Loucy (cell line): ENCODE results near the gene RBM17.

Experiments used
- H2AFZ ChIP-seq: fragments of 200-600 bp; sonication (generic); 2 replicates; pipeline ENCODE4 v1.6.0; 2016; ENCODE audit warnings: antibody characterized with exemption, mild to moderate bottlenecking, low read length, moderate library complexity
- H3F3A ChIP-seq: fragments of 200-600 bp; 2 replicates; pipeline ENCODE4 v1.6.0; 2016; ENCODE audit warnings: antibody characterized with exemption, low read depth, mild to moderate bottlenecking
- H3K27me3 ChIP-seq: fragments of 200-600 bp; sonication (generic); 2 replicates; pipeline ENCODE4 v1.6.1; 2014; ENCODE audit warnings: low read length, mild to moderate bottlenecking; ENCODE audit not compliant: insufficient read depth, poor library complexity, severe bottlenecking
- H3K36me3 ChIP-seq: fragments of 200-600 bp; sonication (generic); 2 replicates; pipeline ENCODE4 v1.6.1; 2016; ENCODE audit warnings: low read length; ENCODE audit not compliant: insufficient read depth
- H3K4me1 ChIP-seq: fragments of 200-600 bp; sonication (generic); 2 replicates; pipeline ENCODE4 v1.5.1; 2014; ENCODE audit warnings: low read length, mild to moderate bottlenecking; ENCODE audit not compliant: insufficient read depth, poor library complexity, severe bottlenecking
- H3K4me2 ChIP-seq: fragments of 200-600 bp; sonication (generic); 2 replicates; pipeline ENCODE4 v1.6.0; 2014; ENCODE audit warnings: antibody characterized with exemption, low read length, low read depth, mild to moderate bottlenecking; ENCODE audit not compliant: poor library complexity, severe bottlenecking
- H3K4me3 ChIP-seq: fragments of 200-600 bp; sonication (generic); 2 replicates; pipeline ENCODE4 v1.5.1; 2014; ENCODE audit warnings: low read length, mild to moderate bottlenecking, mixed read lengths; ENCODE audit not compliant: poor library complexity, severe bottlenecking
- H3K79me2 ChIP-seq: fragments of 200-600 bp; sonication (generic); 2 replicates; pipeline ENCODE4 v1.6.1; 2014; ENCODE audit warnings: low read length; ENCODE audit not compliant: insufficient read depth
- H3K9ac ChIP-seq: fragments of 200-600 bp; sonication (generic); 2 replicates; pipeline ENCODE4 v1.6.0; 2014; ENCODE audit warnings: mild to moderate bottlenecking, low read depth, low read length, moderate library complexity; ENCODE audit not compliant: poor library complexity, severe bottlenecking
- H3K9me2 ChIP-seq: fragments of 200-600 bp; sonication (generic); replicated peaks from 2 replicates; pipeline ENCODE4 v1.6.1; 2016; ENCODE audit warnings: low read depth, low read length, mixed read lengths
- H3K9me3 ChIP-seq: fragments of 200-600 bp; sonication (generic); 2 replicates; pipeline ENCODE4 v1.6.1; 2014; ENCODE audit warnings: mild to moderate bottlenecking, antibody characterized with exemption, low read length, low read depth; ENCODE audit not compliant: insufficient read depth
- H4K20me1 ChIP-seq: fragments of 200-600 bp; sonication (generic); 2 replicates; pipeline ENCODE4 v1.6.0; 2014; ENCODE audit warnings: antibody characterized with exemption, low read length, mild to moderate bottlenecking; ENCODE audit not compliant: insufficient read depth, poor library complexity, severe bottlenecking
- EZH2phosphoT487 ChIP-seq: fragments of 200-600 bp; IDR thresholded peaks from 2 replicates; pipeline ENCODE4 v1.6.1; 2018; ENCODE audit warnings: antibody characterized with exemption, mild to moderate bottlenecking, moderate library complexity, borderline replicate concordance
- TF ChIP-seq, protein P1 (sequence below): fragments of 200-600 bp; sonication (generic); conservative IDR thresholded peaks from 2 replicates; pipeline ENCODE4 v1.5.1; 2014; ENCODE audit warnings: mild to moderate bottlenecking, antibody characterized with exemption, low read length

RBM17 gene

DNA sequence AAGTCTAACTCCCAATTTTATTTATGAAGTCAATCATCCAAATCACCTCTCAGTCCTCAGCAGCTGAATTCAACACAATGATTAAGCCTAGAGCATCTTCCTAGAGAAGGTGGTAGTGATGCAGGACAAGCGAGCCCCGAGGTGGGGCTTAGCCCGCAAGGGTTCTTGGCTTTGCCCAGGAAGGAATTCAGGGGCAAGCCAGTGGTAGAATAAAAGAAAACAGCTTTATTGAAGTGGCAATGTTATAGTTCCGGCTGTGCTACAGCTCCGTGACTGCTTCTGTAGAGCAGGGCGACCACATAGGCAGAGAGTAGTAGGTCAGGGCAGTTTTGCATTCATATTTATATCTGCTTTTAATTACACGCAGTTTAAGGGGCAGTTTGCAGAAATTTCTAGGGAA is 44.8 kb upstream of the RBM17 start:
- TF ChIP-seq, protein P1, sequence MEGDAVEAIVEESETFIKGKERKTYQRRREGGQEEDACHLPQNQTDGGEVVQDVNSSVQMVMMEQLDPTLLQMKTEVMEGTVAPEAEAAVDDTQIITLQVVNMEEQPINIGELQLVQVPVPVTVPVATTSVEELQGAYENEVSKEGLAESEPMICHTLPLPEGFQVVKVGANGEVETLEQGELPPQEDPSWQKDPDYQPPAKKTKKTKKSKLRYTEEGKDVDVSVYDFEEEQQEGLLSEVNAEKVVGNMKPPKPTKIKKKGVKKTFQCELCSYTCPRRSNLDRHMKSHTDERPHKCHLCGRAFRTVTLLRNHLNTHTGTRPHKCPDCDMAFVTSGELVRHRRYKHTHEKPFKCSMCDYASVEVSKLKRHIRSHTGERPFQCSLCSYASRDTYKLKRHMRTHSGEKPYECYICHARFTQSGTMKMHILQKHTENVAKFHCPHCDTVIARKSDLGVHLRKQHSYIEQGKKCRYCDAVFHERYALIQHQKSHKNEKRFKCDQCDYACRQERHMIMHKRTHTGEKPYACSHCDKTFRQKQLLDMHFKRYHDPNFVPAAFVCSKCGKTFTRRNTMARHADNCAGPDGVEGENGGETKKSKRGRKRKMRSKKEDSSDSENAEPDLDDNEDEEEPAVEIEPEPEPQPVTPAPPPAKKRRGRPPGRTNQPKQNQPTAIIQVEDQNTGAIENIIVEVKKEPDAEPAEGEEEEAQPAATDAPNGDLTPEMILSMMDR, result no peak
- no peak for TF ChIP-seq EZH2phosphoT487
- Histone ChIP-seq H3K9me3 (no peaks in the 10 kb centered on the region), H3K4me3 (peak overlapping the region; percentile 34), H4K20me1 (no peaks in the 10 kb centered on the region), H3K4me1 (peaks cover 20% of the 10 kb centered on the region), H3K9ac (no peak overlapping the region), H2AFZ (no peak overlapping the region), H3K9me2 (no peaks in the 10 kb centered on the region), H3K36me3 (no peaks in the 10 kb centered on the region), H3K4me2 (peak overlapping the region; percentile 50), H3K27me3 (peaks cover 19% of the 10 kb centered on the region), H3K79me2 (no peaks in the 10 kb centered on the region), H3F3A (no peaks in the 10 kb centered on the region)

DNA sequence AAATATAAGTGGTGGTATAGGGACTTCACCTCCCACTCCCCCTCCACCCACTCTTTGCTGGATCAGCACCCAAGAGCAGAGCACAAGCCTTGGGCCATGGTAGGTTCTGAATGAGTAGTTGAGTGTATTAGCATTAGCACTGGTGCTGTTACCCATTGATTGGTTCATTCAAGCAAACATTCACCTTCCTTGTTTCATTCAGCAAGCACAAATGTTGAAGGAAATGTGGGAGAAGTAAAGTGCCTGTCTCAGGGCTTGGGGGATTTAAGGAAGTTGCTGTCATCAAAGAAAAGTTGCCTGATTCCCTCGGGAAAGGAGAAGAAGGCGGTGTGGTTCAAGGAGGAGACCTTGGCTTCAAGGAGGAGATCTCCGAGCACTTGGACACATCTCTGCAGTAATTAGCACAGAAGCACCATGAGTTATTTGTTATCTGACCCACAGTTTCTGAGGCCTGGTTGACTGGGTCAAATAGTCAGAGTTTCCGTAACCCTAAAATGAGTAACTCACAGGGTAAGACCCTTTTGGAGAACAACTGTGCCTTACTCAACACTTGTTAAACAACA is 44.0 kb upstream of the RBM17 start:
- TF ChIP-seq EZH2phosphoT487, result no peak
- TF ChIP-seq, protein P1, result no peak
- H3K9ac ChIP-seq, result no peak overlapping the region
- peaks cover 20% of the 10 kb centered on the region for H3K4me1 ChIP-seq
- H3K36me3 ChIP-seq, result no peaks in the 10 kb centered on the region
- H3K27me3 ChIP-seq, result peaks cover 19% of the 10 kb centered on the region
- H3K79me2 ChIP-seq, result no peaks in the 10 kb centered on the region
- no peaks in the 10 kb centered on the region for H3K9me2 ChIP-seq
- H4K20me1 ChIP-seq, result no peaks in the 10 kb centered on the region
- peak overlapping the region; percentile 50 for H3K4me2 ChIP-seq
- no peak overlapping the region for H2AFZ ChIP-seq
- no peaks in the 10 kb centered on the region for H3F3A ChIP-seq
- no peaks in the 10 kb centered on the region for H3K9me3 ChIP-seq
- peak overlapping the region; percentile 34 for H3K4me3 ChIP-seq

DNA sequence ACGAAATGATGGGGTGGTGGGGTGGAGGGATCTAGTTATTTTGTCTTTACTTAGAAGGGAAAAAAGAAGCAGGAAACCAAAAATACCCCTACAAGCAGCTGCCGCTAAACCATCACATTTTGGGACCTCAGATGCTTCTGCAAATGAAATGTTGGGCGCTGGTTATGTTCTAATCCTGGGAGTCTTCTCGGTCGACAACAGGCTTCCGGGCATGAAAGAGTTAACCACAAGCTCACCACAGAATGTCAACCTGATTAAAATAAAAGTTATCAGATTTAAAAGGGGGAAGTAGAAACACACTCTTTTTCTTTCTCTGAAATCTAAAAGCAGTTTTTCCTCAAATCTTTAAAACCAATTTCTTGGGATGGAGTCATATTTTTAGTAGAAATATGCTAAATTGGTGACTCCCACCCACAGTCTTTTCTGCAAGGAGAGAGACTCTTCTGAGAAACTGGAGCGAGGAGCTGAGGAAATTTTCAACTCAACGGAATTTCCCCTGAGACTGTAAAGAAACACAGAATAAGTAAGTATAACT is 43.5 kb upstream of the RBM17 start:
- no peaks in the 10 kb centered on the region for H3K9me3 ChIP-seq
- H3K4me2 ChIP-seq, result peak overlapping the region; percentile 50
- H3K79me2 ChIP-seq, result no peaks in the 10 kb centered on the region
- no peaks in the 10 kb centered on the region for H3F3A ChIP-seq
- H3K27me3 ChIP-seq, result peaks cover 19% of the 10 kb centered on the region
- no peak overlapping the region for H2AFZ ChIP-seq
- H3K9me2 ChIP-seq, result no peaks in the 10 kb centered on the region
- H4K20me1 ChIP-seq, result no peaks in the 10 kb centered on the region
- H3K36me3 ChIP-seq, result no peaks in the 10 kb centered on the region
- TF ChIP-seq, protein P1, result no peak
- peaks cover 20% of the 10 kb centered on the region for H3K4me1 ChIP-seq
- no peak overlapping the region for H3K4me3 ChIP-seq
- H3K9ac ChIP-seq, result no peak overlapping the region
